A549 treated with RU486 at 1 μM for 4 hours (cell line): ENCODE results near the gene GABPB2. TPM values are rescaled to one million over a fixed set of nuclear protein-coding genes. Genes with fewer than 3 reads are reported as not detected.

Experiments
- total RNA-seq: library from RNA; stranded (reverse); fragments of 200-300 nt; extraction: Qiagen RNA extraction; gene quantifications from 5 replicates; pipeline ENCODE4 v1.2.3, GENCODE V29; 2022; ENCODE audit warnings: low read depth

Gene GABPB2
- total RNA-seq: 3.3 to 3.8 TPM (median 3.4 TPM) in 5 replicates

GRCh38 chr1:151070474-151071276, at the start of gene GABPB2:
Gene GABPB2 (plus strand): TSS chr1:151070761. CDS start chr1:151088190, 17,429 bp downstream.

GRCh38 chr1:151036356-151036755, 34.2 kb upstream of the GABPB2 start, which contains the start of gene BNIPL:
Gene BNIPL (plus strand): TSS chr1:151036586. CDS start chr1:151036726, 140 bp downstream.

GRCh38 chr1:151047591-151047924, 23.0 kb upstream of the GABPB2 start, which contains the start of gene C1orf56:
Gene C1orf56 (plus strand): TSS chr1:151047751. CDS start chr1:151047848, 97 bp downstream.

GRCh38 chr1:151059109-151060006, 11.2 kb upstream of the GABPB2 start, which contains the start of gene CDC42SE1:
Gene CDC42SE1 (minus strand): TSS chr1:151059622. CDS start chr1:151055730, 3,892 bp downstream.

GRCh38 chr1:151060007-151060656, 10.4 kb upstream of the GABPB2 start, which contains the start of gene MLLT11:
Gene MLLT11 (plus strand): TSS chr1:151060397. CDS start chr1:151067225, 6,828 bp downstream.

GRCh38 chr1:151146412-151147131, 76.0 kb downstream of the GABPB2 start, which contains the start of gene SEMA6C:
Gene SEMA6C (minus strand): TSS chr1:151146631. CDS start chr1:151142621, 4,010 bp downstream.

GRCh38 chr1:151156515-151156819, 85.9 kb downstream of the GABPB2 start, which contains the start of gene TNFAIP8L2:
Gene TNFAIP8L2 (plus strand): TSS chr1:151156649. CDS start chr1:151158698, 2,049 bp downstream.

GRCh38 chr1:151165738-151166504, 95.4 kb downstream of the GABPB2 start, which contains the start of the genes LYSMD1 and SCNM1:
Gene LYSMD1 (minus strand): TSS chr1:151165902. CDS start chr1:151165258, 644 bp downstream.
Gene SCNM1 (plus strand): TSS chr1:151166144. CDS start chr1:151166153, 9 bp downstream.

Other genes with a start within 250 kb of the GABPB2 start
- 10.7 to 12.2 TPM (median 12.0 TPM) in 5 replicates for gene ARNT, start 194.2 kb upstream of the GABPB2 start, total RNA-seq
- not detected in 5 replicates for gene CTXND2, start 183.6 kb upstream of the GABPB2 start, total RNA-seq
- gene SETDB1, start 144.4 kb upstream of the GABPB2 start, total RNA-seq: 22.7 to 28.1 TPM (median 23.0 TPM) in 5 replicates
- gene CERS2, start 95.9 kb upstream of the GABPB2 start, total RNA-seq: 240 to 250 TPM (median 247 TPM) in 5 replicates
- 0.54 to 1.3 TPM (median 0.70 TPM) in 5 replicates for gene ANXA9, start 88.5 kb upstream of the GABPB2 start, total RNA-seq
- 2.2 to 3.4 TPM (median 2.7 TPM) in 5 replicates for gene MINDY1, start 63.9 kb upstream of the GABPB2 start, total RNA-seq
- gene PRUNE1, start 62.3 kb upstream of the GABPB2 start, total RNA-seq: 11.4 to 16.9 TPM (median 14.9 TPM) in 5 replicates
- 0.06 to 0.20 TPM (median 0.13 TPM) in 4 of 5 replicates, not detected in the other for gene BNIPL, start 34.2 kb upstream of the GABPB2 start, total RNA-seq
- 4.7 to 8.8 TPM (median 7.3 TPM) in 5 replicates for gene C1orf56, start 23.0 kb upstream of the GABPB2 start, total RNA-seq
- gene CDC42SE1, start 11.1 kb upstream of the GABPB2 start, total RNA-seq: 70.2 to 82.4 TPM (median 75.5 TPM) in 5 replicates
- 10.3 to 19.6 TPM (median 18.6 TPM) in 5 replicates for gene MLLT11, start 10.4 kb upstream of the GABPB2 start, total RNA-seq
- 1.1 to 1.6 TPM (median 1.3 TPM) in 5 replicates for gene SEMA6C, start 75.9 kb downstream of the GABPB2 start, total RNA-seq
- not detected in 5 replicates for gene TNFAIP8L2, start 85.9 kb downstream of the GABPB2 start, total RNA-seq
- 5.7 to 9.4 TPM (median 6.1 TPM) in 5 replicates for gene LYSMD1, start 95.1 kb downstream of the GABPB2 start, total RNA-seq
- gene SCNM1, start 95.4 kb downstream of the GABPB2 start, total RNA-seq: 43.6 to 49.9 TPM (median 48.2 TPM) in 5 replicates
- gene TMOD4, start 105.2 kb downstream of the GABPB2 start, total RNA-seq: 0.29 TPM in 1 of 5 replicates, not detected in the others
- gene VPS72, start 119.4 kb downstream of the GABPB2 start, total RNA-seq: 44.9 to 58.1 TPM (median 45.6 TPM) in 5 replicates
- gene PIP5K1A, start 127.8 kb downstream of the GABPB2 start, total RNA-seq: 42.5 to 53.0 TPM (median 43.5 TPM) in 5 replicates
- gene PSMD4, start 184.0 kb downstream of the GABPB2 start, total RNA-seq: 161 to 222 TPM (median 192 TPM) in 5 replicates
- gene ZNF687, start 211.5 kb downstream of the GABPB2 start, total RNA-seq: 11.8 to 15.4 TPM (median 14.3 TPM) in 5 replicates